ENCODE measurements around the gene RNF187. TPM values are rescaled to one million over a fixed set of nuclear protein-coding genes. Genes with fewer than 3 reads are reported as not detected.
A peak's percentile ranks its signal among the peaks of the same experiment; 100 is the strongest.

Gene RNF187
- 47.6 and 137 TPM in 2 replicates for total RNA-seq

- DNase-seq (ENCODE audit: low read depth) = no peak
Measured at GRCh38 chr1:228487336-228488124, at the start of gene RNF187. RNF187 (plus strand) TSS chr1:228487382.

DNA sequence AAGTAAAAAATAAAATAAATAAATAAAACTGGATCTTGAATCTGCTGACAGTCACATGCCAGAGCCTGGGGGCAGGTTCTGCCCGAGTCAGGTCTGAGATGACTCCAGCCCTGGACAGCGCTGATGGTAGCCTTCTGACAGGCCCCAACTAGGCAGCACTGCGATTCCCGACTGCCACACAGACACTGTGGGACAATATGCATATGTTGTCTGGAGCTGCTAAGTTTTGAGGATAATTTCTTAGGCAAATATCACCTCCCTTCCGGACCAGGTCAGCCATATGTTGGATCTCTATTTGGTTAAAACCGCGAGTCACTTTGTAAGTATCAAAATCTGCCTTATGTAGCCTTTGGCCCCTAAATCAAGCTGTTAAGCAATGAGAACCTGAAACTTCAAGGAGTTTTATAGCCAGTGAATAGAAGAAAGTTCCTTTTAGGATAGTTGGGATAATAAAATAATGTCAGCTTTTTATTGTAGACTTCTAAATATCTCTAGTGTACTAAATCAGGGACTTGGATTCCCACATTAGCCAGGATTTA lies 49.7 kb upstream of the RNF187 start:
- DNase-seq (ENCODE audit: low read depth) = no peak

DNA sequence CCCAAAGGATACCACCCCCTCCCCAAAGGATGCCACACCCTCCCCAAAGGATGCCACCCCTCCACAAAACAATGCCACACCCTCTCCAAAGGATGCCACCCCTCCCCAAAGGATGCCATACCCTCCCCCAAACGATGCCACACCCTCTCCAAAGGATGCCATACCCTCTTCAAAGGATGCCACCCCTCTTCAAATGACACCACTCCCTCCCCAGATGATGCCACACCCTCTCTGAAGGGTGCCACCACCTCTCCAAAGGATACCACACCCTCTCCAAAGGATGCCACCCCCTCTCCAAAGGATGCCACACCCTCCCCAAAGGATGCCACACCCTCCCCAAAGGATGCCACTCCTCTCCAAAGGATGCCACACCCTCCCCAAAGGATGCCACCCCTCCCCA lies 48.9 kb upstream of the RNF187 start:
- DNase-seq (ENCODE audit: low read depth) = no peak

DNA sequence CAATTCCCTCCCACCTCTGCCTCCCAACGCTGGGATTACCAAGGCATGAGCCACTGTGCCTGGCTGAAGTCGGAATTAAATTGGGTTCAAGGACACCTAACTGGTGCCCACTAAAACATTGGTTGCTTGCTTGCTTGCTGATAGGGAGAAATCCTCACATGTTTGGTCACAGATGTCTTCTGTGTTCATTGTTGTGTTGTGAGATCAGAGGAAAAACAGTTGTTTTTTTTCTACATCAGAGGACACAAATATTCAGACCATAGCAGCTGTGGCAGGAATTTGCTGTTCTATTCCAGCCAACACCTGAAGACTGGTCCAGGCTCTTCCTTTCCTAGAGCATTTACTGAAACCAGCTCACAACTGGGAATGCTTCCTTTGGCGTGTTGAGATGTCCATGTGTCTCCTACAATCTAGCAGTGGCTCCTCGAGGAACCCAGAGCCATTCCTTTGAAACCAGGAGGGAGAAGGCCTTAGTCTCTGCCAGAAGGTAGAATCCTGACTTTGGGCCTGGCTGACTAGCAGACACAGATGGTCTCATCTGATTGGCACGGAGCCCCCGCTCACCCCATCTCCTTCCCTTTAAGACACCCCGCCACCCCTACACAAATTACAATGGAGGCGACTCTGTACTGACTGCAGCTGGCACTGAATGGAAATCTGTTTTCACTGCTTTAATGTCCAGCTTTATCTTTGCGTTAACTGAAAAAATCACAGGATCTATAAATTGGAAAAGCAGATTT lies 46.3 kb upstream of the RNF187 start:
- no peak for DNase-seq (ENCODE audit: low read depth)

- DNase-seq (ENCODE audit: low read depth) = no peak
Measured at GRCh38 chr1:228443395-228443794, 43.8 kb upstream of the RNF187 start.

DNA sequence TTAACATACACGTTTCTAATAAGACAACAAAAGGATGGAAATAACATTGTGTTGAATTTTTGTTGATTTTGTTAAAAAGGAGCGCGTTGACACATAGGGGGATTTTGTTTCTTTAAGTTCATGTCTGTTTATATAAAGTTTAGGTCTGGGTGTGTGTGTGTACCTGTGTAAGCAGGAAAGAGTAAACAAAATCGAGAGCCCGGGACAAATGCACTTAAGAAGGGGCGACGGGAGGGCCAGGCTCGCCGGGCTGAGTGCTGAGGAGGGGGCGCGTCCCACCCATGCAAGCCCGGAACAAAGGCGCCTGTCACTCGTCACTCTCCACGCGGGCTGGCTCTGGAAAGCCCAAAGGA lies 41.7 kb upstream of the RNF187 start:
- DNase-seq (ENCODE audit: low read depth) = no peak

DNA sequence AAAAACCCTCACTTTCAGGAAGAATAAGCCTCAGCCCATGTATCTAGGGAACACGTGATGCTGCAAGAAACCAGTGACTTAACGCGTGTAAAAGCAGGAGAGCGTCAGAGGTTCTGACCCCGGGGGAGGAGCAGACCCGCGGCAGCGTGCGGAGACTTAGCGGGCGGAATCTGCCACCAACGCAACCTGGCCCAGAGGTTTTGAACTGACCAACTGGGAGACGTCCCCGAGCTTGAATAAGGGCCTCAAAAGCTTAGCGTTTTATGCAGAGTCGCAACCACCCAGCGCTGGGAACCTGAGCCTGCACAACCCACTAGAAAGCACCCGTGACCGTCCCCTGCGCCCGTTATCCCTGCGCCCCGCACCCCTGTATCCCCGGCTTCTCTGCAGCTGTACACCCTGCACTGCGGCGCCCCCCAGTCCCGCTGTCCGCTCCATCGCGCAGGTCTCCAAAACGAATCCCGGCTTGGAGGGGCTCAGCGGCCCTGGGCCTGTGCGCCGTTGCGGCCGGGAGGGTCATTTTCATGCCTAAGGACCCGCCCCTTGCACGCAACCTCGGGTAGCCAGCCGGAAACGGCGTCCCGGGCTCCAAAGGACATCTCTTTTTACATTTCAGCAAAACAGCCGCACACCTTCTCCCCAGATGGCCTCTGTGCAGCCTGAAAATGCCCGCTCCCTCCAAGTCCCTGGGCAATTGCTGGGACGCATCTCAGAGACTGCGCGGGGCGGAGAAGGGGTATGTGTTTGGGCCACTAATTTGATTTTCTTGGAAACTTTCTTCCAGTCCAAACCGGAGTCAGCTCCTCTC lies 41.1 kb upstream of the RNF187 start:
- DNase-seq (ENCODE audit: low read depth) = peak; percentile 27

DNA sequence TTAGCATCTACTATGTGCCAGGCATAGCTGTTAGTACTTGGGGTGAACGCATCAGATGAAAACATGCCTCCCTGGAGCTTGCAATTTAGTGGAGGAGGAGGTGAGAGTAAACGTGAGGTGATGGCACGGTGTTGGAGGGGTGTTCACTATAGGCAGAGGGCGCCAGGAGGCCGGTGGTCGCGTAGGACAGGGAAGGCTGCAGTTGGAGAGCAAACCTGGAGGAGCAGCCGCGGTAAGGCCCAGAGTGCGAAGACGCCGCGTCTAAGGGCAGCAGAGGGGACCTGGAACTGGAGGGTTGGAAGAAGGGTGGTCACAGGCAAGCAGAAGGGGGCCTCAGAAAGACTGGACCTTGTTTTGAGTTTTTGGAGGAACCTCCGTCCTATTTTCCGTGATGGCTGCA lies 40.3 kb upstream of the RNF187 start:
- no peak for DNase-seq (ENCODE audit: low read depth)

DNA sequence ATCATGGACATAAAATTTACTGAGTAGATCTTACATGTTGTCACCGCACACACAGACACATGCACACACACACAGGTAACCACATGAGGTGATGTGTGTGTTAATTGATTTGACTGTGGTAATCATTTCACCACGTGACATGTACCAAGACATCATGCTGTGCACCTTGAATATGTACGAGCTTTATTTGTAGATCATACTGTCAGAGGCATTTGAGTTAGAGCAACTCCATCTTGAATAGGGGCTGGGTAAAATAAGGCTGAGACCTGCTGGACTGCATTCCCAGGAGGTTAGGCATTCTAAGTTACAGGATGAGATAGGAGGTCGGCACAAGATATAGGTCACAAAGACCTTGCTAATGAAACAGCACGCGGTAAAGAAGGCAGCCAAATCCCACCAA lies 38.8 kb upstream of the RNF187 start:
- DNase-seq (ENCODE audit: low read depth) = no peak

- DNase-seq (ENCODE audit: low read depth) = no peak
Measured at GRCh38 chr1:228450200-228450599, 37.0 kb upstream of the RNF187 start.

DNA sequence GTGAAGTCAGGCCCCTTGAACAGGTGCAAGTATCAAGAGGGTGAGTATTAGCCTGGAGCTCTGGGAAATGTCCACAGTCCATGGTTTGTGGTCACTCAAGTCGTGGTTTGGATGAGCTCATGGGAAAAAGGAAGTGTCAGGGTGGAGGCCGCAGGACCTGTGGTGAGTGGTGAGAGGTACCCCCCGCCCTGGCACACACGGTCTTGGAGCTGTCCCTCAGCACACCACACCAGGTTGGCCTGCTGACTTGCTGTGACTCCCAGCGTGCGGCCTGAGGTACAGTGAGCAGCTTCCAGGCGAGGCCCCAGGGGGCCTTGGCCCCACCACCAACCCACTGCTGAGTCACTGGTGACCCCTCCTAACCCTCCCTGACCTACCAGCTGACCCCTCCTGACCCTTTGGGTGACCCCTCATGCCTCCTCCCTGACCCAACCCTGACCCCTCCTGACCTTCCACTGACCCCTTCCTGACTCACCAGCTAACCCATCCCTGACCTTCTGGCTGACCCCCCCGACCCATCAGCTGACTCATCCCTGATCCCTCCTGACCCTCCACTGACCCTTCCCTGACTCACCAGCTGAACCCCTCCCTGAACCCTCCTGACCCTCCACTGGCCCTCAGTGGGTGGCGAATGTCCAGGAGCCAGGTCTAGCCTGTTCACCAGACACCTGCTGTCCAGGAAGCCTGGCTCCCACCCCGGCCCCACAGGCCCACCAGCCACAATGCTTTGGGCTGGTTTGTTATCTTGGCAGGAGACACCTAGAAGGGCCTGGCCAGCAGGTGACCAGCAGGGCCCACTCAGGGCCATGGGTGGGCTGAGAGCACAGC lies 34.8 kb upstream of the RNF187 start:
- peak; percentile 26 for DNase-seq (ENCODE audit: low read depth)

- DNase-seq (ENCODE audit: low read depth) = no peak
Measured at GRCh38 chr1:228453022-228453560, 34.1 kb upstream of the RNF187 start.

GRCh38 chr1:228453614-228454013 lies 33.6 kb upstream of the RNF187 start:
- no peak for DNase-seq (ENCODE audit: low read depth)

GRCh38 chr1:228454238-228454637 lies 32.9 kb upstream of the RNF187 start:
- DNase-seq (ENCODE audit: low read depth) = no peak

DNA sequence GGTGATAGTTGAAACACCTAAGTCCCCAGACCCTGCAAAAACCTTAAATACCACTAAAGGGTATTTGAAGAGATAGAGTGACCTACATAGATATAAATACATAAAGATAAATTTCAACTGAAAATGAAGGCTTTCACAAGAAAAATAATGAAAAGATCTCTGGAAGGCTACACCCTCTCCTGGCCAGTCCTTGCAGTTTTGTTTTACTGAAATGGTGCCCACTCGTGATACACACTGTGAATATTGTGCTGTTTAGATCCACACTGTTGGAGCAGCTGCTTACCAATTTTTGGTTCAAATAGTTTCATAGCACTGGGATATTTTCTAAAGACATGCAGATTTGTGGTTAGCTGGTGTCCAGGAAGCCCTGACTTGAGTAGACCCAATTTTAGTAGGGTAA lies 31.5 kb upstream of the RNF187 start:
- no peak for DNase-seq (ENCODE audit: low read depth)

- DNase-seq (ENCODE audit: low read depth) = no peak
Measured at GRCh38 chr1:228456252-228457016, 30.7 kb upstream of the RNF187 start.

DNA sequence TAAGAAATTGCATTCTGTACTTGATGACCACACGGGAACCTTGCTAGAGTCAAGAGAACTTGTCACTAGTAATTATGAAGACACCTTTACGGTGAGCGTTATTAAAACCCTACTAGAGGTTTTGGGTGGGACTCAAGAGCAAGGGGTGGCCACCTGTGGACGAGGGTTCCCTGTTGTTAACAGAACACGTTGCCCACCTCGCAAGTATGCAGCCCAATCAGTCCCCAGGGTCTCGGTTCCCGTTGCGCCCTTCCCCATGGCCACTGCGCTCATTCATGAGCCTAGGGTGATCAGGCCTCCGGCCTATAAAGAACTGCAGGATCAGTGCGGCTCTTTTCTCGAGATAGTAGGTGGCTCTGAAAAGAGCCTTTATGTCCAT lies 30.2 kb upstream of the RNF187 start:
- DNase-seq (ENCODE audit: low read depth) = no peak

- DNase-seq (ENCODE audit: low read depth) = peak; percentile 98
Measured at GRCh38 chr1:228457396-228458176, 29.6 kb upstream of the RNF187 start.
